ENCODE data around the gene FEZF2. TPM values are rescaled to one million over a fixed set of nuclear protein-coding genes. Genes with fewer than 3 reads are reported as not detected.

FEZF2 gene
- total RNA-seq, result not detected in 2 replicates

- DNase-seq (ENCODE audit: low read depth) (no peak), FAIRE-seq (no peak)
- Histone ChIP-seq H3K36me3 (ENCODE audit: control insufficient read depth, insufficient read depth, low read length) (no peaks in the 10 kb centered on the region), H3K4me3 (ENCODE audit: low read depth, low read length) (no peak within 1 kb of the TSS), H3K27me3 (ENCODE audit: control insufficient read depth, insufficient read depth, low read length) (peaks cover 84% of the 10 kb centered on the region)
- no peak for TF ChIP-seq CTCF (IDR thresholded peaks at IDR 0.05; ENCODE audit: insufficient read depth, low read length, severe bottlenecking)
Measured at GRCh38 chr3:62373215-62373614, at the start of gene FEZF2. TSS of gene FEZF2 (minus strand) at chr3:62373550. CDS start at chr3:62372868, 682 bp downstream.

GRCh38 chr3:62421207-62421606 is 47.9 kb upstream of the FEZF2 start:
- TF ChIP-seq CTCF (IDR thresholded peaks at IDR 0.05; ENCODE audit: insufficient read depth, low read length, severe bottlenecking), result no peak
- FAIRE-seq (no peak), DNase-seq (ENCODE audit: low read depth) (no peak)
- Histone ChIP-seq H3K36me3 (ENCODE audit: control insufficient read depth, insufficient read depth, low read length) (no peaks in the 10 kb centered on the region), H3K27me3 (ENCODE audit: control insufficient read depth, insufficient read depth, low read length) (no peaks in the 10 kb centered on the region), H3K4me3 (ENCODE audit: low read depth, low read length) (no peak overlapping the region)

GRCh38 chr3:62416144-62416543 is 42.8 kb upstream of the FEZF2 start:
- TF ChIP-seq CTCF (IDR thresholded peaks at IDR 0.05; ENCODE audit: insufficient read depth, low read length, severe bottlenecking), result no peak
- DNase-seq (ENCODE audit: low read depth) (no peak), FAIRE-seq (no peak)
- H3K36me3 ChIP-seq (ENCODE audit: control insufficient read depth, insufficient read depth, low read length), result no peaks in the 10 kb centered on the region
- no peak overlapping the region for H3K4me3 ChIP-seq (ENCODE audit: low read depth, low read length)
- no peaks in the 10 kb centered on the region for H3K27me3 ChIP-seq (ENCODE audit: control insufficient read depth, insufficient read depth, low read length)

- FAIRE-seq, result no peak
- no peaks in the 10 kb centered on the region for H3K27me3 ChIP-seq (ENCODE audit: control insufficient read depth, insufficient read depth, low read length)
Measured at GRCh38 chr3:62415312-62415801, 42.0 kb upstream of the FEZF2 start.

GRCh38 chr3:62414786-62415185 is 41.4 kb upstream of the FEZF2 start:
- no peak for FAIRE-seq
- no peak overlapping the region for H3K4me3 ChIP-seq (ENCODE audit: low read depth, low read length)
- no peak for TF ChIP-seq CTCF (IDR thresholded peaks at IDR 0.05; ENCODE audit: insufficient read depth, low read length, severe bottlenecking)

More at GRCh38 chr3:62415312-62415801, 42.0 kb upstream of the FEZF2 start:
- no peak overlapping the region for H3K4me3 ChIP-seq (ENCODE audit: low read depth, low read length)
- H3K36me3 ChIP-seq (ENCODE audit: control insufficient read depth, insufficient read depth, low read length), result no peaks in the 10 kb centered on the region
- no peak for TF ChIP-seq CTCF (IDR thresholded peaks at IDR 0.05; ENCODE audit: insufficient read depth, low read length, severe bottlenecking)
- no peak for DNase-seq (ENCODE audit: low read depth)

GRCh38 chr3:62413687-62414086 is 40.3 kb upstream of the FEZF2 start:
- TF ChIP-seq CTCF (IDR thresholded peaks at IDR 0.05; ENCODE audit: insufficient read depth, low read length, severe bottlenecking), result no peak
- FAIRE-seq, result no peak

More at GRCh38 chr3:62414786-62415185, 41.4 kb upstream of the FEZF2 start:
- no peak for DNase-seq (ENCODE audit: low read depth)
- H3K27me3 ChIP-seq (ENCODE audit: control insufficient read depth, insufficient read depth, low read length), result no peaks in the 10 kb centered on the region
- no peaks in the 10 kb centered on the region for H3K36me3 ChIP-seq (ENCODE audit: control insufficient read depth, insufficient read depth, low read length)

More at GRCh38 chr3:62413687-62414086, 40.3 kb upstream of the FEZF2 start:
- H3K27me3 ChIP-seq (ENCODE audit: control insufficient read depth, insufficient read depth, low read length), result peaks cover 2% of the 10 kb centered on the region
- no peak overlapping the region for H3K4me3 ChIP-seq (ENCODE audit: low read depth, low read length)
- no peaks in the 10 kb centered on the region for H3K36me3 ChIP-seq (ENCODE audit: control insufficient read depth, insufficient read depth, low read length)
- no peak for DNase-seq (ENCODE audit: low read depth)

Data from bronchial epithelial cell (primary cell).